ENCODE measurements around the gene CMTM4.

- TF ChIP-seq RXRA (IDR thresholded peaks at IDR 0.05; ENCODE audit: borderline replicate concordance, low read depth) = no peak
- TF ChIP-seq, protein P1, sequence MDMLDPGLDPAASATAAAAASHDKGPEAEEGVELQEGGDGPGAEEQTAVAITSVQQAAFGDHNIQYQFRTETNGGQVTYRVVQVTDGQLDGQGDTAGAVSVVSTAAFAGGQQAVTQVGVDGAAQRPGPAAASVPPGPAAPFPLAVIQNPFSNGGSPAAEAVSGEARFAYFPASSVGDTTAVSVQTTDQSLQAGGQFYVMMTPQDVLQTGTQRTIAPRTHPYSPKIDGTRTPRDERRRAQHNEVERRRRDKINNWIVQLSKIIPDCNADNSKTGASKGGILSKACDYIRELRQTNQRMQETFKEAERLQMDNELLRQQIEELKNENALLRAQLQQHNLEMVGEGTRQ (IDR thresholded peaks at IDR 0.05; ENCODE audit: borderline replicate concordance, low read depth, low read length) = no peak
- TF ChIP-seq CTCF (IDR thresholded peaks at IDR 0.05) = no peak
- no peak for TF ChIP-seq MAX (IDR thresholded peaks at IDR 0.05; ENCODE audit: low read depth)
- TF ChIP-seq RAD21 (IDR thresholded peaks at IDR 0.05; ENCODE audit: low read length) = no peak
These were observed 22.7 kb upstream of the CMTM4 start for GRCh38 chr16:66719246-66719645.
